ENCODE measurements around the gene ADAM22.

The ADAM22 gene

DNA sequence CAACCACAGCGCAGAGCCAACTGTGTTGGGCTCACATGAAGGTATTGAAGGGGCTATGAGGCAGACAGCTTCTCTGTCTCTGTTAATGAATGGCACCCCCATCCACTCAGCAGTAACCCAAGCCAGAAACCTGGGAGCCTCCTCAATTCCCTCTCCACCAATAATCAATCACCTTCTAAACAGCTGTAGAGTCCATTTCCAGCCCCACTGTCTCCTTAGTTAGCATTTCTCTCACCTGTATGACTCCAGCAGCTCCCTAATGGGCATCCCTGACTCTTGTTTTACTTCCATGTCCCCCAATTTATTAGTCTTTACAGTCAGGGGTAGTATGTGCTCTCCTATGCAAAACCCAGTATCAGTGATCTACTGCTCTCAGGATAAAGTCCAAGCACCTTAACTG, 278.9 kb downstream of the ADAM22 start:
- no peak overlapping the region for H3K4me3 ChIP-seq (ENCODE audit: low read length)
- H3K4me1 ChIP-seq (ENCODE audit: control insufficient read depth, insufficient read depth, low read length): peaks cover under 1% of the 10 kb centered on the region
- H3K9ac ChIP-seq (ENCODE audit: low read length): no peak overlapping the region
- no peaks in the 10 kb centered on the region for H3K9me3 ChIP-seq (ENCODE audit: control insufficient read depth, low read length)
- H3K27me3 ChIP-seq (ENCODE audit: control insufficient read depth, insufficient read depth, low read length): no peaks in the 10 kb centered on the region
- H3K36me3 ChIP-seq (ENCODE audit: control insufficient read depth, insufficient read depth, low read length): peaks cover 6% of the 10 kb centered on the region

DNA sequence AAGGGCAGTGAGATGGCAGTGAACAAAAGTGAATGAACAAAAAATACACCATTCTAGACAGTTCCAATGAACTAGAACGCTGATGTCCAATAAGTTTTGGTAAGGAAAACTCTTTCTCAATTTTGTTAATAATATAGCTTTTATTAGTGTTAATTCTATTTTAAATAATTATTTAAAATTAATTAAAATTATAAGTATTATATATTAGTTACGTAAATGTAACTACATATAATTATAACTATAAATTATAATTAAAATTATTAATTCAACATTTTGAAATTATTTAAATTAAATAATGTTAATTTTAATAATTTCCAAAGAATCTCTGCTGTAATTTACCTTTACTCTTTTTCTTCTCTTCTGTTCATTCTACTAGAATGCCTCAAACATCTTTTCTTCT, 280.4 kb downstream of the ADAM22 start:
- Histone ChIP-seq H3K9ac (ENCODE audit: low read length) (no peak overlapping the region), H3K36me3 (ENCODE audit: control insufficient read depth, insufficient read depth, low read length) (peaks cover 4% of the 10 kb centered on the region), H3K9me3 (ENCODE audit: control insufficient read depth, low read length) (no peaks in the 10 kb centered on the region), H3K27me3 (ENCODE audit: control insufficient read depth, insufficient read depth, low read length) (no peaks in the 10 kb centered on the region), H3K4me3 (ENCODE audit: low read length) (no peak overlapping the region), H3K4me1 (ENCODE audit: control insufficient read depth, insufficient read depth, low read length) (peaks cover 6% of the 10 kb centered on the region)

DNA sequence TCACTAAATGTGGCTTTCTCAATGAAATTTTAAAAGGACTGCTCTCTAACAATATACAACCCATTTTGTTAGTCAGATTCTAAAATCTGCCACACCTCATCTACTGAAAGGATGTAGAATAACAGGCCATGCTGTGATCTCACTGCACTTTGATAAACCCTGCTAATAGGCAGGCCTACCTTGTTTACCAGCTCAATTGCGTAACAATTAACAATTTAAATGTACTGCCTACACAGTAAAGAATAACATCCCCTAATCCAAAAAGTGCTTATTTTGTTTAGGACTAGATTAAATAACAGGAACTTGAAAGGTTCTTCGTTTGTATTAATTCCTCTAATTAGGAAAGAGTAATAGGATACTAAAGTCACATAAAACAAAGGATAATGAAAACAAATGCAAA, 281.2 kb downstream of the ADAM22 start:
- peaks cover 6% of the 10 kb centered on the region for H3K4me1 ChIP-seq (ENCODE audit: control insufficient read depth, insufficient read depth, low read length)
- no peaks in the 10 kb centered on the region for H3K9me3 ChIP-seq (ENCODE audit: control insufficient read depth, low read length)
- no peaks in the 10 kb centered on the region for H3K27me3 ChIP-seq (ENCODE audit: control insufficient read depth, insufficient read depth, low read length)
- H3K4me3 ChIP-seq (ENCODE audit: low read length): no peak overlapping the region
- peaks cover 4% of the 10 kb centered on the region for H3K36me3 ChIP-seq (ENCODE audit: control insufficient read depth, insufficient read depth, low read length)
- no peak overlapping the region for H3K9ac ChIP-seq (ENCODE audit: low read length)

DNA sequence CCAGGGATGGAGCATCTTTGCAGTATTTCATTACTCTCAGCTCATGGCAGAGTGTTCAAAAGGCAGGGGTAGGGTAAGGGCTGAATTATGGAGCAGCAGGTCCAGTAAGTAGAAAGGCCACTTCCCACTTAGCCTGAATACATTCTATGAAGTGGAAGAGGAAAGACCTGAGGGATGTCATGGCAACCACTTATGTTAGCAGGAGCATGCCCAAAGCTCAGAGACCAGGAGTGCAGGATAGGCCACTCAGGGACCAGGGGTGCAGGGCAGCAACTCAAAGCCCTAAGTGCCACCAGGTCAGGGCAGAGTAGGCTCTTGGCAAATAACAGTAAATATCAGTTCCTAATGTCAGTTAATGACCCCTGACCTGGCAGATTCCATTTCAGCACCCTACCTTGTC, 282.2 kb downstream of the ADAM22 start:
- Histone ChIP-seq H3K4me1 (ENCODE audit: control insufficient read depth, insufficient read depth, low read length) (peaks cover 12% of the 10 kb centered on the region), H3K9me3 (ENCODE audit: control insufficient read depth, low read length) (no peaks in the 10 kb centered on the region), H3K4me3 (ENCODE audit: low read length) (no peak overlapping the region), H3K9ac (ENCODE audit: low read length) (no peak overlapping the region), H3K27me3 (ENCODE audit: control insufficient read depth, insufficient read depth, low read length) (no peaks in the 10 kb centered on the region), H3K36me3 (ENCODE audit: control insufficient read depth, insufficient read depth, low read length) (peaks cover 4% of the 10 kb centered on the region)

DNA sequence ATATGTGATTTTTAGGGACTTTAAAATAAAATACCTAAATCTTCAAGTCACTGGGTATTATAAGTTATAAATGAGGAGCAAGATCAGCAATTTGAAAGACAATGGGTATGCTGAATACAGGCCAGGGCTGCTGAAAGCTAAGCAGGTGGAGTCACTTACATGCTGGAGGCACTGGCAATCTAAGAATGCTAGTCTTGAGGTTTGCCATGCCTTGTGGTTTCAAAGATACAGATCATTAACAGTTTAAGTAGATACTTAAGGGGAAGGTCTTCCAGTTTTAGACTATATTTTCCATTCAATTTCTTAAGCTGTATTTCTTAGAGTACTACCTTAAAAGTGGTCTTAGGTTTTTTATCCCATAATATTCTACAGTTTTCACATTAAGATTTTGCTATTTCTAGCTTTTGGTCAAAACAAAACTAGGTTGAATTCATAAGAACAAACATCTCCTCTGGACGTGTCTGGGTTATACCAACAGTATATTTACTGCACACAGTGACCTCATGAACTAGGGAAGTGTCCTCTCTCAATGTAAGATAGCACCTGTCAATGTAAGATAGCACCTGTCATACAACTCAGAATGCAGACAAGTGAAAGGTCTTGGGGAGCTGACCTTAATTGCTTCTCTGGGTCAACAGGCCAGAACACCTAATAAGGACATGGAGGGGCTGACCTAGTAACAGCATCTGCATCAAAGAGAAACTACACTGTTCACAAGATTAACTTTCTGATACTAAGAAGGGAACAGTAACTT, 283.8 kb downstream of the ADAM22 start:
- Histone ChIP-seq H3K27me3 (ENCODE audit: control insufficient read depth, insufficient read depth, low read length) (no peaks in the 10 kb centered on the region), H3K4me1 (ENCODE audit: control insufficient read depth, insufficient read depth, low read length) (peaks cover 12% of the 10 kb centered on the region), H3K9me3 (ENCODE audit: control insufficient read depth, low read length) (no peaks in the 10 kb centered on the region), H3K9ac (ENCODE audit: low read length) (no peak overlapping the region), H3K4me3 (ENCODE audit: low read length) (no peak overlapping the region), H3K36me3 (ENCODE audit: control insufficient read depth, insufficient read depth, low read length) (peaks cover 4% of the 10 kb centered on the region)

DNA sequence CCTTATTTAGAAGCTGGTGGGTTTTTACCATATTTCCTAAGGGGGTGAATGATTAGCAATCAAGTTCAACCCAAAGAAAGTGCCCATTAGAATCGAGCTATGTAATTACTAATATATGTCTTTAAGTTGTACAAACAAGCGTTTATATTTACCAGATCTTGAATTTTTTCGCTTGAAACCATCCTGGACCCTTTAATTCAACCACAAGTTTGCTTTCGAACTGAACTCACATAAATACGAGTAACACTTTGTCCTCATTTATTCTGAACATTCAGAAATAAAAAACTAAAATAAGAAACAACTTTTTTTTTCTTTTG, 284.3 kb downstream of the ADAM22 start:
- Histone ChIP-seq H3K36me3 (ENCODE audit: control insufficient read depth, insufficient read depth, low read length) (peaks cover 4% of the 10 kb centered on the region), H3K27me3 (ENCODE audit: control insufficient read depth, insufficient read depth, low read length) (no peaks in the 10 kb centered on the region), H3K9me3 (ENCODE audit: control insufficient read depth, low read length) (no peaks in the 10 kb centered on the region), H3K4me3 (ENCODE audit: low read length) (no peak overlapping the region), H3K9ac (ENCODE audit: low read length) (peak overlapping the region; percentile 85), H3K4me1 (ENCODE audit: control insufficient read depth, insufficient read depth, low read length) (peaks cover 12% of the 10 kb centered on the region)

DNA sequence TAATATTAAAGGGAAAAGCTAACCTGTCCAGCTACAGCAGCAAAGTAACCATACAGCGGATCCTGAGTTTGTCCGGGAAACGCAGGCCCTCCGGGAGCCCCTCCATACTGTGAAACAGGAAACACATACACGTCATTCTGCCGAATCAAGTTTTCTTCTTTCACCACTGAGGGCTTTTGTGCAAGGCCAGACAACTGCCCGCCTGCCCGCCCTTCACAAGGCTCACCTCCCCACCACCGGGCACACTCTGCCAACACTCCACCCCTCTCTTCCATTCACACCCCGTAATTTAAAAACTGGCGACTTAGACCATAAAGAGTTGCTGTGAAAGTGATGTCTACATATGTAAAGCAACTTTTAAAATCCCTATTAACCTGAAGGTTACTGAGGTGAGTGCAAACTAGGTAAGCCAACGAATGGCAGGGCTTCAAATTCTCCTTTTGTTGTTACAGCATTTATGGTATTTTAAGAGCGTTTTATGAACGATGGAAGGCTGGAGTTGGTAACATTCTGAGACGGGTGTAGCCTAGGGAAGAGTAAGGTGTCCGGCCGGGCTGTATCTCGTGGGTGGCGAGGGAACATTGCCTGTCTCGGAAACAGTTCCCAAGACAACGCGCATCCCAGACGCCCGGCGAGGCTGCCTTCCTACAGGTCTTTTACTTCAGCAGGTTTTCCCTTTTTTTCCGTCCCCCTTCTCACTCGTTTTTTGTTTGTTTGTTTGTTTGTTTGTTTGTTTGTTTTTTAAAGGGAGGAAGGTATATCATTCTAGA, 285.0 kb downstream of the ADAM22 start:
- Histone ChIP-seq H3K9ac (ENCODE audit: low read length) (peak overlapping the region; percentile 85), H3K27me3 (ENCODE audit: control insufficient read depth, insufficient read depth, low read length) (no peaks in the 10 kb centered on the region), H3K4me1 (ENCODE audit: control insufficient read depth, insufficient read depth, low read length) (peaks cover 14% of the 10 kb centered on the region), H3K9me3 (ENCODE audit: control insufficient read depth, low read length) (no peaks in the 10 kb centered on the region), H3K4me3 (ENCODE audit: low read length) (peak overlapping the region; percentile 4), H3K36me3 (ENCODE audit: control insufficient read depth, insufficient read depth, low read length) (peaks cover 2% of the 10 kb centered on the region)

DNA sequence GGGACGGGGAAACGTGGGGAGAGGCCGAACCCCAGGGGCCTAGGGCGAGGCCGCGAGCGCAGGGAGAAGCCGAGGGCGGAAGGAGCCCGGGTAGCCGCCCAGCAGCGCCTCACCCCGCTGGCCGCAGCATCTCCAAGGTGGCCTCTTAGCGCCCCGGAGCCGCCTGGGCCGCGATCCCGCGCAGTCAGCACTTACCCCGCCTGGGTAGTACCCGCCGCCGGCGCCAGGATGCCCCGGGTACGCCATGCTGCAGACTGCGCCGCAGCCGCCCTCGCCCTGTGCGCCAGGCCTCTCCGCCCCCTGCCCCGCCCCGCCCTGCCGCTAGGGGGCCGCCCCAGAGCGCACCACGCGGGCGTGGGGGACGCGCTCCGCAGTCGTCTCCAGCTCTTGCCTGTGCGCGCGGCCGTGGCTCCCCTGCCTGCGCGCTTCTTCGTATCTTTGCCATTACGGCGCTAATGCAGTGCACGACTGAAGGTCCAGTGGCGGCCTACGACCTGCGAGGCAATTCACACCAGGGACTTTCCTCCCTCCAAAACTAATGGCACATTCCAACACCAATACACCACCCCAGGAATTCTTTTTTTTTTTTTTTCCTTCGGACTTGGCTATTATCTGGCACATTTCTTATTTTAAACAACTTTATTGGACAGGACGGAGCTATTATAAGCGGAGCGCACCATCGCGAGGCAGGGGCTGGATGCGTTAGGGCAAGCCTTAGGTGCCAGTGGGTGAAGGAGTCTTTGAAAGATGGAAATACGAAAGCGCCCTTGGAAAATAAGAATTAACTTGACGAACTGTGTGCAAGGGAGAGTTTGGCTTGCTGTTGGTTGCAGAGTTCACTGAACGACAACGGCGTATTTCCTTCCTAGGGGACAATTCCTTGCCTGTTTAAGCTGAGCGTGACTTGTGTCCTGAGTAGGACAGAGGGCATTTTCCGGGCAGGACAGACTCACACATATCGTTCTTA, 286.0 kb downstream of the ADAM22 start, which contains the start of gene SRI:
SRI (minus strand) TSS at position 258 of the 967 bp plus-strand sequence; CDS start at position 246, 12 bp downstream.
- Histone ChIP-seq H3K4me3 (ENCODE audit: low read length) (peak within 1 kb of the TSS; percentile 77), H3K9me3 (ENCODE audit: control insufficient read depth, low read length) (no peaks in the 10 kb centered on the region), H3K36me3 (ENCODE audit: control insufficient read depth, insufficient read depth, low read length) (no peaks in the 10 kb centered on the region), H3K4me1 (ENCODE audit: control insufficient read depth, insufficient read depth, low read length) (peaks cover 16% of the 10 kb centered on the region), H3K27me3 (ENCODE audit: control insufficient read depth, insufficient read depth, low read length) (no peaks in the 10 kb centered on the region), H3K9ac (ENCODE audit: low read length) (peak within 1 kb of the TSS; percentile 85)

DNA sequence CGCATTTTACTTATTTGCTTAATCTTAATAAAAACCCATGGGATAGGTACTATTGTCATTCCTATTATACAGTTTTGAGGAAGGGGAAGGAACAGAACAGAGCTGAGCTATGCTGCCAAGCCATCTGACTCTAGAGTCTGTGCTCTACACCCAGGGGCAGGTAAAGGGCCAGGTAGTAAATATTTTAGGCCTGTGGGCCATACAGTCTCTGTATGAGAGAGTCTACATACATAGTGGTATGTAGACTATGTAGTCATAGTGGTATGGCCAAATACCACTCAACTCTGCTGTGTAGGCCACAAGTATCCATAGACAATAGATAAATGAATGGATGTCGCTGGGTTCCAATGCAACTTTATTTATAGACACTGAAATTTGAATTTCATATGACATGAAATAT, 289.2 kb downstream of the ADAM22 start:
- H3K36me3 ChIP-seq (ENCODE audit: control insufficient read depth, insufficient read depth, low read length): no peaks in the 10 kb centered on the region
- no peaks in the 10 kb centered on the region for H3K27me3 ChIP-seq (ENCODE audit: control insufficient read depth, insufficient read depth, low read length)
- H3K4me1 ChIP-seq (ENCODE audit: control insufficient read depth, insufficient read depth, low read length): peaks cover 20% of the 10 kb centered on the region
- no peak overlapping the region for H3K4me3 ChIP-seq (ENCODE audit: low read length)
- H3K9ac ChIP-seq (ENCODE audit: low read length): no peak overlapping the region
- H3K9me3 ChIP-seq (ENCODE audit: control insufficient read depth, low read length): no peaks in the 10 kb centered on the region

DNA sequence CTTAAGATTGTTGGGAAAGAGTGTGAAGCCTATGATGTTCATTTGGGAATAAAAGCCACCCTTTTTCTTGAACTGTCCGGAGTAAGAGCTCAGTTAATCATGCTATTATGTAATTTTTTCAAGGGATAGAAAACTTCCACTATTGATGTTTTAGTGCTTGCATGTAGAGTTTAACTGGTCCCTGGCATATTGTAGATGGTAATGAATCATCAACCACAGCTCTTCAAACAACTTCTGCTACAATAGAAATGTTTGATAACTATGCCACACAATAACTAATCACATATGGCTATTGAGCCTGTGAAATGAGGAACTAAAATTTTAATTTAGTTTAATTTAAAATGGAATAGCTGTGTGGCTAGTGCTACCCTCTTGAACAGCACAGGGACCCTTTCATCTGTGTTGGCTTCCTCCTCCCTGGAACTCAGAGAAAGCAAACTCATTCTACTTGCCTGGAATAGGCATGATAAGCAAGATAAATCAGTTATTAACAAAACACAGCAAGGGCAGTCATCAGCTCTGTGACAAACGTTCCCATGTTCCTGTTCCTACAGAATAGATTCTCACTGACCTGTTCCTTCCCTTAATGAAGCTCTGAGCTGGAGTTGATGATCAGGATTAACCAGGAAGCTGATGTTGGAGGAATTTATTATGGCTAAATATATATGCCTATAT, 290.7 kb downstream of the ADAM22 start:
- Histone ChIP-seq H3K36me3 (ENCODE audit: control insufficient read depth, insufficient read depth, low read length) (no peaks in the 10 kb centered on the region), H3K4me3 (ENCODE audit: low read length) (no peak overlapping the region), H3K27me3 (ENCODE audit: control insufficient read depth, insufficient read depth, low read length) (no peaks in the 10 kb centered on the region), H3K4me1 (ENCODE audit: control insufficient read depth, insufficient read depth, low read length) (peaks cover 18% of the 10 kb centered on the region), H3K9me3 (ENCODE audit: control insufficient read depth, low read length) (no peaks in the 10 kb centered on the region), H3K9ac (ENCODE audit: low read length) (no peak overlapping the region)

DNA sequence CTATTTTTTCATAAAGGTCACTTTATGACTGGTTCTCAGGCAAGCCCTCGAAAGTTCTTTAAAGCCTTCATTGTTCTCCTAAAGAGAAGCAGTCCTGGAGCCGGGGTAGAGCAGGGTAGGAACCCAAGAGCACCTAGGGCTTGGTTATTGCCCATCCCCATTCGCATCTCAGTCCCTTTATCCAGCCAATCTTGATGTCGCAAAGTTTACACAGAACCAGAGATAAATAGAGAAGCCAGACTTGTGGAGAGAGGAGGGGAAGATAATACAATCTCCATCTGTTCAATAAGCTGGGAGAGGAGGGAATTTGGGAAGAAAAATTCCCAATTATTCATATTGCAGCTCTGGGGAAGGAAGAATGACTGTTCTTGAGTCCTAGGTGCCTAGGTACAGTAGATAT, 292.1 kb downstream of the ADAM22 start:
- H3K4me3 ChIP-seq (ENCODE audit: low read length): no peak overlapping the region
- H3K4me1 ChIP-seq (ENCODE audit: control insufficient read depth, insufficient read depth, low read length): peaks cover 13% of the 10 kb centered on the region
- no peaks in the 10 kb centered on the region for H3K9me3 ChIP-seq (ENCODE audit: control insufficient read depth, low read length)
- no peaks in the 10 kb centered on the region for H3K36me3 ChIP-seq (ENCODE audit: control insufficient read depth, insufficient read depth, low read length)
- H3K9ac ChIP-seq (ENCODE audit: low read length): no peak overlapping the region
- H3K27me3 ChIP-seq (ENCODE audit: control insufficient read depth, insufficient read depth, low read length): no peaks in the 10 kb centered on the region

All from mucosa of stomach (tissue), 1 donor.